ENCODE measurements around the gene FBXO39. TPM values are rescaled to one million over a fixed set of nuclear protein-coding genes. Genes with fewer than 3 reads are reported as not detected.
A peak's percentile ranks its signal among the peaks of the same experiment; 100 is the strongest.
"Not testable (repeated sequence)": the region's sequence is repeated elsewhere in the genome, so short reads cannot be mapped to it uniquely, and the experiment has no call there.

The FBXO39 gene
- total RNA-seq (under 1 TPM; 0.36 to 0.71 TPM), total RNA-seq (0 to 5.9 (median 0.20) reads per million in 172 experiments)
- 0.11 TPM for polyA plus RNA-seq (2013, experiment 1 of 2)
- 0.23 TPM for polyA plus RNA-seq (2013, experiment 2 of 2)

DNA sequence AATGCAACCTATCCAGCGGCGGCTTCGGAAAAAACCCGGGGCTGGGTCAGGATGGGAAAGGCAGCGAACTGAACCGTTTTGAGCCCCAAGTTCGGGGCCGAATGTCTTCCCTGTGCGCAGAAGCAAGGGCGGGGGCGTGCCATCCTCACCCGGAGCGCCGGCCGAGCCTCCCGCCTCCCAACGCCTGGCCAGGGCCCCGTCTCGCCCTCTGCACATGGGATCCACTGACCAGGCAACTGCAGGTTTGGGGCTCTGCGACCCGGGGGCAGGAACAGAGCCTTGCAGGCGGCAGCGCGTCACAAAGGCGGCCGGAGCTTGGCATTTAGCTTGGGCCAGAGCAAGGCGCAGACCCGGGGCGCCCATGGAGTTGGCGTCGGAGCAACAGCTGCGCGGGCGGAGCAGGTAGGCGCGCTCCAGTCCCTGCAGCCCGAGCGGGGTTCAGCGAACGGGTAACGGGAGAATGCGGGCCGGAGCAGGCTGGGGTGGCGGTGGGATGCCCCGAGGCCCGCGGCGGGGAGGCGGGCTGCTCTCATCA lies at the start of gene FBXO39:
FBXO39 (plus strand) TSS at position 345 of the 535 bp plus-strand sequence. CDS start 3,654 bp downstream, outside the sequence.
- DNase-seq (peak in 1 of 14 experiments; percentile 68), ATAC-seq (ENCODE audit: poor library complexity) (no peak)
- no peaks in the 10 kb centered on the region for H3K4me1 Mint-ChIP-seq (ENCODE audit: low read depth)
- POLR2A ChIA-PET: interaction anchor here (1.2 kb wide), 1 partner anchor 18 kb away, joined by 3 read pairs; no protein-coding TSS in a partner anchor
- peaks cover 30 to 48% of the 10 kb centered on the region in 2 experiments for H3K9me3 ChIP-seq (ENCODE audit: control insufficient read depth in 1 of 2, insufficient read depth in 1 of 2, low read length in 2 of 2)
- peaks cover 21% of the 10 kb centered on the region for H3K9me3 Mint-ChIP-seq
- no peak for TF ChIP-seq CTCF (IDR thresholded peaks at IDR 0.05)
- no peak within 1 kb of the TSS for H3K4me3 Mint-ChIP-seq
- CTCF ChIA-PET: no interaction called here
- H3K27me3 ChIP-seq (ENCODE audit: control insufficient read depth in 1 of 2, insufficient read depth in 2 of 2, low read length in 2 of 2): peaks cover 14 to 26% of the 10 kb centered on the region in 2 experiments
- peaks cover 61% of the 10 kb centered on the region for H3K36me3 Mint-ChIP-seq (ENCODE audit: low read depth)
- H3K36me3 ChIP-seq (ENCODE audit: insufficient read depth, low read length): peaks cover 28% of the 10 kb centered on the region
- peaks cover 19% of the 10 kb centered on the region for H3K27me3 Mint-ChIP-seq
- H3K4me1 ChIP-seq (ENCODE audit: insufficient read depth, low read length): peaks cover 7% of the 10 kb centered on the region
- intact Hi-C loops (cut with DNase I, micrococcal nuclease): no loop called here
- no peak within 1 kb of the TSS for H3K27ac Mint-ChIP-seq
- H3K4me3 ChIP-seq (ENCODE audit: low read length): no peak within 1 kb of the TSS
- H3K27ac ChIP-seq (ENCODE audit: low read depth in 1 of 2, low read length in 2 of 2): no peak within 1 kb of the TSS

DNA sequence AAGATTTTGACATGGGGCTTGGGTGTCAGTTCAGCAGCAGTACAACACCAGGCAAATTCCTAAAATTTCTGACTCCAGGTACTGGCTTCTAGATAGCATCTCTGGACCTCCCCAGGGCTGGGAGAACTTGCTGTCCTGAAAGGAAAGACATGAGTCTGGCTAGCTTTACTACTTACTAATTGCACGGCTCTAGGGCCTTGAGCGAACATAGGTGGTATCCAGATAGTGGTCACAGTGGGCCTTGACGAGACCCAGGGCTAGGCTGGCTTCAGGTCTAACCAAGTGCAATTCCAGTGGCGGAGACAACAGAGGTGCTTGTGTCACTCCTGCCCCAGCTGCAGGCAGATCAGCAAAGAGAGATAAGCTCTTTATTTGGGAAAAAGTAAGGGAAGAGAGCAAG lies 46.5 kb upstream of the FBXO39 start:
- TF ChIP-seq CTCF (IDR thresholded peaks at IDR 0.05): no peak
- DNase-seq: no peak
- Mint-ChIP-seq H3K4me1 (ENCODE audit: low read depth) (no peaks in the 10 kb centered on the region), H3K27ac (no peak overlapping the region), H3K9me3 (no peaks in the 10 kb centered on the region), H3K36me3 (ENCODE audit: low read depth) (no peaks in the 10 kb centered on the region), H3K4me3 (no peak overlapping the region), H3K27me3 (peaks cover 23% of the 10 kb centered on the region)
- H3K27me3 ChIP-seq (ENCODE audit: control insufficient read depth in 1 of 2, insufficient read depth in 2 of 2, low read length in 2 of 2): peaks cover 0 to 2% of the 10 kb centered on the region in 2 experiments
- no peak overlapping the region for H3K27ac ChIP-seq (ENCODE audit: low read depth in 1 of 2, low read length in 2 of 2)
- H3K36me3 ChIP-seq (ENCODE audit: insufficient read depth, low read length): no peaks in the 10 kb centered on the region
- ATAC-seq (ENCODE audit: poor library complexity): no peak
- ChIA-PET CTCF (no interaction called here), POLR2A (no interaction called here)
- no peaks in the 10 kb centered on the region for H3K9me3 ChIP-seq (ENCODE audit: control insufficient read depth in 1 of 2, insufficient read depth in 1 of 2, low read length in 2 of 2)
- intact Hi-C loops (cut with DNase I, micrococcal nuclease): loop anchor here in 1 of 2 experiments (10.0 kb wide), 1 partner anchor 245 kb away; no protein-coding TSS in a partner anchor
- H3K4me1 ChIP-seq (ENCODE audit: insufficient read depth, low read length): no peaks in the 10 kb centered on the region
- no peak overlapping the region for H3K4me3 ChIP-seq (ENCODE audit: low read length)

GRCh38 chr17:6746665-6747064 lies 29.4 kb upstream of the FBXO39 start:
- POLR2A ChIA-PET; H3K36me3 ChIP-seq (ENCODE audit: insufficient read depth, low read length); H3K27ac Mint-ChIP-seq; H3K4me1 ChIP-seq (ENCODE audit: insufficient read depth, low read length); H3K4me3 Mint-ChIP-seq; H3K4me3 ChIP-seq (ENCODE audit: low read length); H3K9me3 ChIP-seq (ENCODE audit: control insufficient read depth in 1 of 2, insufficient read depth in 1 of 2, low read length in 2 of 2); CTCF ChIA-PET; H3K27ac ChIP-seq (ENCODE audit: low read depth in 1 of 2, low read length in 2 of 2); H3K36me3 Mint-ChIP-seq (ENCODE audit: low read depth); H3K4me1 Mint-ChIP-seq (ENCODE audit: low read depth); H3K27me3 ChIP-seq (ENCODE audit: control insufficient read depth in 1 of 2, insufficient read depth in 2 of 2, low read length in 2 of 2); DNase-seq; H3K9me3 Mint-ChIP-seq; ATAC-seq (ENCODE audit: poor library complexity); intact Hi-C loops (cut with DNase I, micrococcal nuclease): not testable (repeated sequence)
- peaks cover 18% of the 10 kb centered on the region for H3K27me3 Mint-ChIP-seq

DNA sequence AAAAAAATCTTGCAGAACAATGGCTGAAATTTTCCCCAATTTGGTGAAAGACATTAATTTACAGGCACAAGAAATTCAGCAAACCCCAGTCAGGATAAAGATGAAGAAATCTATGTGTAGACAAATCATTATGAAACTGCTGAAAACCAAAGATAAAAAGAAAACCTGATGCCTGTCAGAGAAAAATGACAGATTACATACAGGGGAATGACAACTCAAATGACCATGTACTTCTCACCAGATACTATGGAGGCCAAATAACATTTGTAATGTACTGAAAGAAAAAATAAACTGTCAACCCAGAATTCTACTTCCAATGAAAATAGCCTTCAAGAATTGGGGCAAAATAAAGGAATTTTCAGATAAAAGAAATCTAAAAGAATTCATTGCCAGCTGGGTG lies 27.4 kb upstream of the FBXO39 start:
- Histone ChIP-seq H3K36me3 (ENCODE audit: insufficient read depth, low read length) (no peaks in the 10 kb centered on the region), H3K4me3 (ENCODE audit: low read length) (no peak overlapping the region), H3K4me1 (ENCODE audit: insufficient read depth, low read length) (peaks cover 14% of the 10 kb centered on the region), H3K27me3 (ENCODE audit: control insufficient read depth in 1 of 2, insufficient read depth in 2 of 2, low read length in 2 of 2) (no peaks in the 10 kb centered on the region), H3K27ac (ENCODE audit: low read depth in 1 of 2, low read length in 2 of 2) (no peak overlapping the region), H3K9me3 (ENCODE audit: control insufficient read depth in 1 of 2, insufficient read depth in 1 of 2, low read length in 2 of 2) (no peaks in the 10 kb centered on the region)
- no peak overlapping the region for H3K27ac Mint-ChIP-seq
- ChIA-PET POLR2A (no interaction called here), CTCF (no interaction called here)
- intact Hi-C loops (cut with DNase I, micrococcal nuclease): no loop called here
- no peaks in the 10 kb centered on the region for H3K9me3 Mint-ChIP-seq
- peaks cover 18% of the 10 kb centered on the region for H3K4me1 Mint-ChIP-seq (ENCODE audit: low read depth)
- no peak for ATAC-seq (ENCODE audit: poor library complexity)
- H3K27me3 Mint-ChIP-seq: peaks cover 7% of the 10 kb centered on the region
- TF ChIP-seq CTCF (IDR thresholded peaks at IDR 0.05): no peak
- no peak for DNase-seq
- H3K4me3 Mint-ChIP-seq: no peak overlapping the region
- no peaks in the 10 kb centered on the region for H3K36me3 Mint-ChIP-seq (ENCODE audit: low read depth)
